HG02884 (cell line): Measurements from ENCODE around the gene CCNI.
"Not testable (repeated sequence)": the region's sequence is repeated elsewhere in the genome, so short reads cannot be mapped to it uniquely, and the experiment has no call there.

Experiments
- ATAC-seq: cut with Tn5 transposase; IDR thresholded peaks from one replicate; pipeline ENCODE4 v1.9.1; 2021; ENCODE audit warnings: mild to moderate bottlenecking, moderate library complexity; ENCODE audit not compliant: unreplicated experiment

The CCNI gene

GRCh38 chr4:77040854-77041725 lies 34.7 kb downstream of the CCNI start:
- ATAC-seq, result no peak

- no peak for ATAC-seq
Measured at GRCh38 chr4:77040270-77040669, 35.5 kb downstream of the CCNI start.

DNA sequence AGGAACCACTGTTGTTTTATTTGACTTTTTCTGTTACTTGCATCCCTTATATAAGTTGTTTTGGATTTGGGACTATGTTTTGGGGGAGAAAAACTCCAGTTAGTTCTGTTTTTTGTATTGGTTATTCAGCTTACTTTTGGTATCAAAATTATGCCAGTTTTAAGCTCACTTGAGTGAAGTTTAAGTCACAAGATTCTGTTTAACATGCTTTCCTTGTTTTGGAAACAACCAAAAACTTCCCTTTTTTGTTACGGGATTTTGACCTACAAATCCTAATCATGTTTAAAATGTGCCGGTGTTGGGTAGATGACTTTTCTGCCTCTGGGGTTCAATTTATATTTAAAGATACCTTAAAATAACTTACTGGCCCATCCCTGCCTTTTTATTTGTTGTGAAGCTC lies 36.0 kb downstream of the CCNI start:
- no peak for ATAC-seq

GRCh38 chr4:77037736-77038135 lies 38.1 kb downstream of the CCNI start:
- ATAC-seq, result no peak

- ATAC-seq, result not testable (repeated sequence)
Measured at GRCh38 chr4:77037168-77037567, 38.6 kb downstream of the CCNI start.

- no peak for ATAC-seq
Measured at GRCh38 chr4:77036206-77036605, 39.6 kb downstream of the CCNI start.

GRCh38 chr4:77035153-77035552 lies 40.6 kb downstream of the CCNI start:
- no peak for ATAC-seq

DNA sequence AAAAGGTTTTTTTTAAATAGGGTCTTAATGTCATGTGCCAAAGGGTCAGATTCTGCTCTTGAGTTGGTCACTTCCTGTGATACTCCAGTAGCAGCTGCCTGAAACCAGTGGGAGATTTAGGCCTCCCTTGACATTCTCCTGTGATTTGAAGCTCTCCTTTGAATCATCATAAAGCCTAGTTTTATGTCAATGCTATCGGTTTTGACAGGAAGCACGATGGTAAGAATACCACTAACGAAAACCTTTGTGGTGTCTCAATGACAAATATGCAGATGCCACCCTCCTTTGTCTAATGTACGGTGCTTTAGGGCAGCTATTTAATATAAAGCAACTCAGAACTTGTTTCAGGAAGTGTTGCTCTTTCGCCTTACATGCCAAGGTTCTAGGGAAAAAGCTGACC lies 44.2 kb downstream of the CCNI start:
- ATAC-seq, result no peak

GRCh38 chr4:77029757-77030156 lies 46.0 kb downstream of the CCNI start:
- not testable (repeated sequence) for ATAC-seq

DNA sequence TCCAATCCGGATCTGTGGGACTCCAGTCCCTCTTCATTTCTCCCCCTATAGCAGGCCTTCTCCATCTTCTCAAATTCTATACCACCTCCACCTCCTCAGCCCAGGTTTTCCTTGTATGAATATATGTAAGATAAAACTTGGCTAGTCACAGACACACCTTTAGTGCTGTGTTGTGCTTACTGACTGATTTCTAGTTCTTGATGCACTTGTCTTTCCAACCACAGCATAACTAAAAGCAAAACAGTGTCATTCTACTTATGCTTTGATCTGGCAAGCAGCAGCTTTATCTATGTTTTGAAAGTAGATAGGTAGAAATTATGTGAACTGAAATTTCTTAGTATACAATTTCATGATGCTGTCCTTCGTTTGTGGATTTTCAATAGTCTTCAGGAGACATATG lies 47.5 kb downstream of the CCNI start:
- no peak for ATAC-seq

DNA sequence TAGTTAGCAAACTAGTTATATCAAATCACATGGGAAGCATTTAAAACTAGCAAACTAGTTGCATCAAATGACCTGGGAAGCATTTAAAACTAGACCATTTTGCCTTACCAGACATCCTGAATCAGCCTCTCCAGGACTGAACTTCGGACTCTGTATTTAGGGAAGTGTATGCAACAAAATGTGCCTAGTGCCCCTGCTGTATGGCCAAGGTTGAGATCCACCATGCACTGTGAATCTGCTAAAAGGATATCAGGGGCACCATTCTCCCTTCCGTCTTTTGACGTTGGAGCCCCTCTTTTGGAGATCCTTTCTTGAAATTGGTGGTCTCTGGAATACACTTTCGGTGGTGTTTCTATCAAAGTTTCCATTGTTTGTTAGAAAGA lies 49.5 kb downstream of the CCNI start:
- no peak for ATAC-seq

GRCh38 chr4:77025643-77026321 lies 50.0 kb downstream of the CCNI start:
- peak; percentile 93 for ATAC-seq

DNA sequence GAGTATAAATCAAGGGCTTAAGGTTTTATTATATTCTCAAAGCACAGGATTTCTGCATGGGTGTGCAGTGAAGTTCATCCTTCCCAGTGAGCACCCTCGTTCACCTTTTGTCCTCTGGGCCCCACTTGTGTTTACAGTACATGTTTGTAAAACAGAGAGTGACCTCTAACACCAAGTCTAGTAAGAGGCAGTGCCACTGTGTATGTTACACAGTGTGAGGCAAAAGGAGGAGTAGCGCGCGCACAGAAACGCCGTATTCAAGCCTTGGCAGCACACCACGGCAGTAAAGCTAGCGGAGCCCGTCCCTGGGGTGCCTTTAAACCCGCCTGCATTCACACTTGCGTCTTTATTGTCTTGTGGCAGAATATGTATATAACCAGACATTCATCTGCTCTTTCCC lies 51.9 kb downstream of the CCNI start:
- no peak for ATAC-seq

- no peak for ATAC-seq
Measured at GRCh38 chr4:77022560-77023179, 53.1 kb downstream of the CCNI start.

GRCh38 chr4:77021614-77022089 lies 54.1 kb downstream of the CCNI start:
- ATAC-seq, result no peak

DNA sequence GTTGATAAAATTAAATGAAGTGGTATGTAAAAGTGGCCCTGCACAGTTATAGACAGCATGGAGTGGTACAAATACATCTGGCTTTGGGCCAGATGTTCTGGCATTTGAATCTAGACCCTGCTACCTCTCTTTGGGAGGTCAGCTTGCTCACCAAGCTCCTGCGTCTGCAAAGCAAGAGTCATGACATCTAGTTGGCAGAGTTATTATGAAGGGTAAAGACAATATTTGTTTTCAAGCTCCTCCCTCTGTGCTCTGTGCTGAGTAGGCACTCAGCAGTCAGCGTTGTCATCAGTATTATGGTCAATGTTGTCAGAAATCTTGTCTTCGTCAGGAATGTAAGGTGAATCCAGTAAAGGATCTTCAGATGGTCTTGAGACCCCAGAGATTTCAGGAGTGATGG lies 55.8 kb downstream of the CCNI start:
- no peak for ATAC-seq

DNA sequence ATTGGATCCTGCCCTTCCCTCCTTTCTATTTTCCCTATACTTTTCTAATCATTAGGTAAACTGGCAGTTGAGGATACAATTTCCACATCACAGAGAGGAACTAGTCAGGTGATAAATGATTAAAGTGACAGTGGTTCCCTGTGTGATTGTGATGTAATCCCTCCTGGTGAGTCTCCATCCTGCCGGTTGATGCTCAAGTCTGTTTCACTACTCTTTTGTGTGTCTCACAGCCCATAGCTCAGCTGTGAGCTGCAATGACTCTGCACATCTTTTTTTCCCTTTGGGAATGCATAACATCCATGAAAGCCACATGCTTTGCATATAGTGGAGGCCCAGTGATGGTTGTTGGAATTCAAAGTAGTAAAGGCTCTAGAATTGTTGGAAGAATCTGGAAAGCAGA lies 60.4 kb downstream of the CCNI start:
- ATAC-seq, result no peak

- ATAC-seq, result no peak
Measured at GRCh38 chr4:77014256-77014655, 61.5 kb downstream of the CCNI start.

DNA sequence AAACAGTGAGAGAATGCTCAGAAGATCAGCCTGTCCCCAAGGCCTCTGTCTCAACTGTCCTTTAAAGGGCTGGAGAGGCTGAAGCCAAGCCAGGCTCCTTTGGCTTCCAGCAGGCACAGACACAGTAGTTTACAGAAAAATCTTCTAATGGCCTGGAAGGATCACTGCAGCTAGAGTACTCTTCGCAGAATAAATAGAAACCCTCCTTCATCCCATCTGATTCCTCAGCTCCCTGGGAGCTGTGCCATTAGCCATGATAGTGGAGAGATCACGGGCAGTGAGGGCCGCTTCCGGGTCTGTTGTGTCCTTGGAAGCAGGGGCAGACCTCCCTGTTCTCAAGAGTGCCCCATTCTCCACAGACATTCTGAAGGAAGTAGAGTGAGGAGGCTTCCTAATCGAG lies 63.1 kb downstream of the CCNI start:
- no peak for ATAC-seq

DNA sequence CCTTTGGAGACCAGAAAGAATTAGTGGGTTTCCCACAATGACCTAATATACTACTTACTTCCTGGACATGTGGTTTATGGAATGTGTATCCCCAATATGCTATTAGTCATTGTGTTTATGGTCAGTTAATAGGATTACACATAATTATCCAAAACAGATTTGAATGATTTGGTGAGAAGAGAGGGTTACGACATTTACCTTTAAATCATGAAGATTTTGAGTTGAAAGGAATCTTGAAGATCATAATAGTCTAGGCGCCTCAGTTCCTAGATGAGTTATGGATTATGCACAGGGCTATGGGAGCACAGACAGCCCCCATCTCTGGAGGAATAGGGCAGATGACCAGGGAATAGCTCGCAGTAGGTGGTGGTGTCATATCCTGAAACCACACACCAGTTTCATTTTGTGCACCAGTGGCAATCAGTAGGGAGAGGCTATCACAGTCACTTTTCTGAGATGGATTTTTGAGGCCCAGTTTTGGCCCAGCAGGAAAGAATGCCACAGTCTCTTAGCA lies 64.9 kb downstream of the CCNI start:
- ATAC-seq, result no peak

GRCh38 chr4:77009511-77010115 lies 66.2 kb downstream of the CCNI start:
- no peak for ATAC-seq
